ENCODE results near the gene ABI3BP.

DNA sequence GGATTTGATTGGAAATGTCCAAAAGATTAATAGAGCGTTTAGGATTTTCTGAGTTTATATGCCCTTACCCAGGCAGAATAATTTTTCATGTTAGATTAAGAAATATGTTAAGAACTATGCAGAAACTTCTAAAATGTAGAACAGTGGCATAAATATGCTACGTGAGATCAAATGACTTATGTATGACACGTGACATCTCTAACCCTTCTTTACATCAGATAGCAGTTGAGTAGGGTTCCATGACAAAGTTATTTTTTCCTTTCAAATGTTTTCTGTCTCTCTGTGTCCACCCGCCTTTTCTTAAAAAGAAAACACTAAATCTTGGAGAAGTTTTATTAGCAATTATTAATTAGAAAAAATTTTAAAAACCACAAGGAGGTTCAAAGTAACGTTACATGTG lies 292.5 kb downstream of the ABI3BP start:
- no peak for TF ChIP-seq EZH2 (IDR thresholded peaks at IDR 0.05; ENCODE audit: borderline replicate concordance, low read length)
- TF ChIP-seq, protein P1, sequence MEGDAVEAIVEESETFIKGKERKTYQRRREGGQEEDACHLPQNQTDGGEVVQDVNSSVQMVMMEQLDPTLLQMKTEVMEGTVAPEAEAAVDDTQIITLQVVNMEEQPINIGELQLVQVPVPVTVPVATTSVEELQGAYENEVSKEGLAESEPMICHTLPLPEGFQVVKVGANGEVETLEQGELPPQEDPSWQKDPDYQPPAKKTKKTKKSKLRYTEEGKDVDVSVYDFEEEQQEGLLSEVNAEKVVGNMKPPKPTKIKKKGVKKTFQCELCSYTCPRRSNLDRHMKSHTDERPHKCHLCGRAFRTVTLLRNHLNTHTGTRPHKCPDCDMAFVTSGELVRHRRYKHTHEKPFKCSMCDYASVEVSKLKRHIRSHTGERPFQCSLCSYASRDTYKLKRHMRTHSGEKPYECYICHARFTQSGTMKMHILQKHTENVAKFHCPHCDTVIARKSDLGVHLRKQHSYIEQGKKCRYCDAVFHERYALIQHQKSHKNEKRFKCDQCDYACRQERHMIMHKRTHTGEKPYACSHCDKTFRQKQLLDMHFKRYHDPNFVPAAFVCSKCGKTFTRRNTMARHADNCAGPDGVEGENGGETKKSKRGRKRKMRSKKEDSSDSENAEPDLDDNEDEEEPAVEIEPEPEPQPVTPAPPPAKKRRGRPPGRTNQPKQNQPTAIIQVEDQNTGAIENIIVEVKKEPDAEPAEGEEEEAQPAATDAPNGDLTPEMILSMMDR (IDR thresholded peaks at IDR 0.05; ENCODE audit: low read length), result no peak

Data from OCI-LY1 (cell line).